ENCODE data around the gene LRFN4.
A peak's percentile ranks its signal among the peaks of the same experiment; 100 is the strongest.

LRFN4 gene

DNA sequence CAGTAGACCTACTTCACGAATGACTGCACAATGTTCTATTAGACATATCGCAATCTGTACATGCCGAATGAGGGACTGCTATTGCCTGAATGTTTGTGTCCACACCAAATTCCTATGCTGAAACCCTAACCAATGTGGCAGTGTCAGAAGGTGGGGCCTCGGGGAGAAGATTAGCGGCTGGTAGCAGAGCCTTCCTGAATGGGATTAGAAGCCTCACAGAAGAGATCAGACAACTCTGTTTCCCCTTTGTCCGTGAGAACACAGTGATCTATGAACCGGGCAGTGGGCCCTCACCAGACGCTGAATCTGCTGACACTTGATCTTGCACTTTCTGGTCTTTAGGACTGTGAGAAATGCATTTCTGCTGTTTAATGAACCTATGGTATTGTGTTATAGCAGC, 33.1 kb downstream of the LRFN4 start:
- TF ChIP-seq POLR2A (IDR thresholded peaks at IDR 0.05; ENCODE audit: low read length) (no peak), GATA1 (IDR thresholded peaks at IDR 0.05; ENCODE audit: low read depth, low read length) (no peak)
- DNase-seq = no peak

DNA sequence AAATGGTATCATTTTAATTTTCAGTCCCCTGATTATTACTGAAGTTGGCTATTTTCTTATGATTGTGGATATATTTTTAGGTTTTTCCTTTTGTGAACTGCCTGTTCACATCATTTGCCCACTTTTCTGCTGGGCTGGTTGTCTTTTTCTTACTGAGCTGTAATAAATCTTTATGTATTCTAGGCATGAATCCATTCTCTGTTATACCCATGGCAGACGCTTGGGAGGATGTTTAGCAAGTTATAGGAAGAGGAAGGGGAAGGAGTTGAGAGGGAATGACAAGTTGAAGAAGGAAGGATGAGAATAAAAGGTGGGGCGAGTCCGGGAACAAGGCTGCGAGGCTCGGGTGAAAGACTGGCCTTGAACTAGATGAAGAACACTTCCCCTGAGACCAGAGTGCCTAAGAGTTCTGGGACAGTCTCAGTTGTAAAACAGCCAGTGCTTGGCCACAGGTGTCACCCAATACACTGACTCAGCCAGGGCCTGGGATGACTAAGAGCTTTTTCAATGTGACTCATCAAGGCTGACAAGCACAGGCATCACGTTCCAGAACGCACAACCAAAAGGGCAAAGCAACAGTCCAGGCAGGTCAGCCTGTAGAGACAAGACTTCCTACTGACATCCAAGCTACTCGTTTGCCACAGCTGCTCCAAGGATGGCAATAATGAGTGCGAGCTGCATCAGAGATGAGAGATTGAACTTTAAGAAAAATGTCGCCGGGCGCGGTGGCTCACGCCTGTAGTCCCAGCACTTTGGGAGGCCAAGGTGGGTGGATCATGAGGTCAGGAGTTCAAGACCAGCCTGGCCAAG, 35.2 kb downstream of the LRFN4 start:
- DNase-seq = peak; percentile 79 to 88
- TF ChIP-seq GATA1 (IDR thresholded peaks at IDR 0.05; ENCODE audit: low read depth, low read length) (no peak), POLR2A (IDR thresholded peaks at IDR 0.05; ENCODE audit: low read length) (no peak)

DNA sequence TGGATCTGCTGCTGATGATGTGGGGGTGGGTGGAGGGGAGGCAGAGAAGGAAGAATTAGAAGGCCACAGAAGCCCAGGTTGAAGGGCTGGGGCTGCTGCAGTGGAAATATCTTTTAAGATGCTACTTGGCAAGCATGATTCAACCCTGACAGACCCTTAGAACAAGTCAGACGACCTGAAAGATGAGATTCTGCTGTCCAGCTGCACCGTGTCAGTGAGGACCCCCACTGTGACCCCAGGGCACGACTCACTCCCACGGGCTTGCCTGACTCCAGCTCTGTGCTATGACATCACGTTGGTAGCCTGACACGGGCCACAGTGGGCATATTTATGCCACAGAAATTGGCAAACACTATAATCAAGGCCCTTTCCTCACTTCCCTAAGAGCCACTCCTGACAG, 36.0 kb downstream of the LRFN4 start:
- DNase-seq = no peak
- TF ChIP-seq POLR2A (IDR thresholded peaks at IDR 0.05; ENCODE audit: low read length) (no peak), GATA1 (IDR thresholded peaks at IDR 0.05; ENCODE audit: low read depth, low read length) (no peak)

DNA sequence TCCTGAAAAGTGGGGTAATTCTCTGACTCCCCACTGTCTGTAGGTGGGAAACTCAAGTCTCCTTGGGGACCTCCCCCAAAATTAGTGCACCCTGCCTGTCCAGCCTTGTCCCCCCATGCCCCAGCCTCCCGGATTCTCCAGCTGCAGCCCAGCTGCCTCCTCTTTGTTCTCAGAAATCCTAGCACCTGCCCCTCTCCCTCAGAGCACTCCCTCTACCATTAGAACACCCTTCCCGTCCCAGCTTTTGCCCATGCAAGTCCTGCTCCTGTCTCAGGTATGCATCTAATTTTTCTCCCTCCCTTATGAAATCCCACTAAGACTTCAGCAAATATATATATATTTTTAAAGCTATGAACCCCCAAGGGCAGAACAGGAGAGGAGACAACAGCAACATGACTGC, 37.3 kb downstream of the LRFN4 start:
- no peak for TF ChIP-seq GATA1 (IDR thresholded peaks at IDR 0.05; ENCODE audit: low read depth, low read length)
- TF ChIP-seq POLR2A (IDR thresholded peaks at IDR 0.05; ENCODE audit: low read length) = no peak
- no peak for DNase-seq

DNA sequence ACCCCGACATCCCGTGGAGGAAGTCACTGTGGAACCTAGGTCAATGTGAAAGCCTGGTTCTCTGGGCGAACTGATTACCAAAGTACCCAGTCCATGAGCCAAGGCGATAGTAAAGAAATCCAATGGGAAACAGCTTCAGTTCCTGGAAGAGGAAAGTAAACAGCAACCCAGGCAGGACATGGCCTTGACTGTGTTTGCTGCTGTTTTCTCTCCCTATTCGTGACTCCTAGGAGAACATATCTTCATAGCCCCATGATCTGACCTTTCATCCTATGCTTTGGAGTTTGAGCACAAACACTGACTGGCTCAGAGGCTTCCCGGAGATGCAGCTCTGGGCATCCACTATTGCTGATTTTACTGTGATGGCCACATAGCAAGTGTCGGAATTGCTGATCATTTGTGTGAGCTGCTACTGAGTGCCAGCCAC, 45.1 kb downstream of the LRFN4 start:
- DNase-seq = no peak
- no peak for TF ChIP-seq GATA1 (IDR thresholded peaks at IDR 0.05; ENCODE audit: low read depth, low read length)
- no peak for TF ChIP-seq POLR2A (IDR thresholded peaks at IDR 0.05; ENCODE audit: low read length)

DNA sequence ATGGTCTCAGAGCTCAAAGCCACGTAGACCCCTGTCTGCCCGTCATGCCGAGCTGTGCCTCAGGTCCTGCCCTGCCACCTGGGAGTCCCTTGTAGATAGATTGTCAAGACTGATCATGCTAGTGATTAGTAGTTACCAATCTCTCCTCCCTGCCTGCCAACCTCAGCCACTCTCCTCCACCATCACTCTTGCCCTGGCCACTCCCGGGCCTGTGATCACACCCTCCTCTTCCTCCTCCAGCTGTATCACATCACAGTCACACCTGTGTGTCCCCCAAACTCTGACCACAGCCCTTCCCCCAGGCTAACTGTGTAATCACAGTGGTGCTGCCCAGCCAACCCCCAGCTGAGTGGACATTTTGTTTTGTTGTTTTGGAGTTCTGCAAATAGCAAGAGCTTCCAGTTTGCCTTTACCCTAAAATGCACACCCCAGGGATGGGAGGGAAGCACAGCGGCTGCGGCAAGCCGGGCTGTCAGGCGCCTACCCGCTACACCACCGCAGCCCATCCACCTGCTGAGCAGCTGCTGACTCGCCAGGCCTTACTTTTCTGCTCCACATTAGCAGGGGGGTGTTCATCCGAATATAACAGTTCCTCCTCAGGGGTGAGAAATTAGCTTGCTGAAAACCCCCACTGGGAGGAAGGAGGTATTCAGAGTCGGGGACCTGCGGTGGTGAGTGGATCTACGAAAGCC, 45.8 kb downstream of the LRFN4 start:
- TF ChIP-seq GATA1 (IDR thresholded peaks at IDR 0.05; ENCODE audit: low read depth, low read length) = no peak
- no peak for TF ChIP-seq POLR2A (IDR thresholded peaks at IDR 0.05; ENCODE audit: low read length)
- no peak for DNase-seq

DNA sequence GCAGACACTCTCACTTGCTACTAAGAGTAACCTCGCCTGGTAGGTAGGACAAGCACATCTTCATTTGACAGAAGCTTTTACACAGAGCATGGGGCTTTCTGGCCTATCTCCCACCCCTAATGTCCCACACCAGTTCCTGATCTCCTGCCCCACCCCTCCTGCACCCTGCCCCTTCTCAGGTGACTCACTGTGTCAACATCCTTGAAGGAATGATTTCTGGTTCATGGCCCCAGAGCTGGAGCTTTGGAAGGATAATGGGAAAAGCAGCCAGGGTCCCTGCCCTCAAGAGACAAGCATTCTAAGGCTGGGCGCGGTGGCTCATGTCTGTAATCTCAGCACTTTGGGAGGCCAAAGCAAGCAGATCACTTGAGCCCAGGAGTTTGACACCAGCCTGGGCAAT, 47.2 kb downstream of the LRFN4 start:
- TF ChIP-seq GATA1 (IDR thresholded peaks at IDR 0.05; ENCODE audit: low read depth, low read length) = no peak
- TF ChIP-seq POLR2A (IDR thresholded peaks at IDR 0.05; ENCODE audit: low read length) = no peak

DNA sequence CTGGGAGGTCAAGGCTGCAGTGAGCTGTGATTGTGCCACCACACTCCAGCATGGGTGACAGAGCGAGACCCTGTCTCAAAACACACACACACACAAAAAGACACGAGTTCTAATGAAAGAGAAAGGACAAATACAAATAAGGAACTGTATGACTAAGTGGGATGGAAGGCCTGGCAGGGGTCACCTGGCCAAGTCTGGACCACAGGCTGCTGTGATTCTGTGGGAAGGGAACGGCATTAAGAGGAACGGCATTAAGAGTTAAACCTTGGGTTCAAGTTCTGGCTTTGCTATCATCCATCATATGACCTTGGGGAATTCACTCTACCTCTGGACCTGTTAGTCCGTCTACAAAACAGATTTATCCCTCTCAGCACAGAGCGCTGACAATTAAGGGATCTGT, 47.7 kb downstream of the LRFN4 start:
- TF ChIP-seq POLR2A (IDR thresholded peaks at IDR 0.05; ENCODE audit: low read length) (no peak), GATA1 (IDR thresholded peaks at IDR 0.05; ENCODE audit: low read depth, low read length) (no peak)
- DNase-seq = no peak

More for the DNA sequence above, 47.2 kb downstream of the LRFN4 start:
- no peak for DNase-seq

DNA sequence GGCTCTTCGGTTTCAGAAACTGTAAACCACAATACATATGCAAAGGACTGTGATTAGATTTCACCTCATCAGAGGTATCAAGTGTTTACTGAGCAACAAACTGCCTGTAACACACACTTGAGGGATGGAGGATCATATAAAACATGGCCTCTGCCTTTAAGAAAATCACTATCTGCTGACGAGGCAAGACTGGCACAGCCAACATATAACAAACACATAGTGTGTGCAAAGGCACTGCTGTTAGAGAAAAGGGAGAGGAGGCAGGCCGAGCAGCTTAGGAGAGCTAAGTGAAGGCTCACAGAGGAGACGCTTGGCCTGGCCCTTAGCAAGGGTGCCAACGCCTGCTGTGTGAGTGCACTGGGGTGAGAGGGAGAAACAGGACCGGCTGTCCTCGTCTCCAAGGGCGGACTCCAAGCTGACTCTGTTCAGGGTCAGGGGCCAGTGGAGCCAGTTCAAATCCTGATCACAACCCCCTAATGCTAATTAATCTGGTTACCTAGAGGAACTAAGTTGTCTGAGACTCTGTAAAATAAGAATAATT, 48.2 kb downstream of the LRFN4 start:
- no peak for TF ChIP-seq POLR2A (IDR thresholded peaks at IDR 0.05; ENCODE audit: low read length)
- TF ChIP-seq GATA1 (IDR thresholded peaks at IDR 0.05; ENCODE audit: low read depth, low read length) = no peak
- DNase-seq = no peak

DNA sequence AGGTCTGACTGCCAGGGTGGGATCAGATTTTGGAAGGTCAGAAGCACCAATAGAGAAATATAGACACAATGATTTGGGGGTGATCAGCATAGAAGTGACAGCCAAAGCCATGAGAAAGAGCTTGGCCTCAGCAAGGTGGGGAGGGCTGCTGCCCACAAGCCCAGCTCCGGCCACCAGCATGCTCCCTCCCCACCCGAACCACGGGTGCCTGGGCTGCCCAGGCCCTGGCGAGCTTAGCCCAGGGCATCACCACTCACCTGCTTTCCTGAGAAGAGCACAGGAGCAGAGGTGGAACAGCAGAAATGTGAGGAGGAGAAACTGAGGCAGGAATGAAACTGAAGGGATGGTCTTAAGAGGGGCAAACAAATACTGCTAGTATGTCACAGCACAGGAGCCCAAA, 48.8 kb downstream of the LRFN4 start:
- DNase-seq = no peak
- TF ChIP-seq GATA1 (IDR thresholded peaks at IDR 0.05; ENCODE audit: low read depth, low read length) (no peak), POLR2A (IDR thresholded peaks at IDR 0.05; ENCODE audit: low read length) (no peak)

DNA sequence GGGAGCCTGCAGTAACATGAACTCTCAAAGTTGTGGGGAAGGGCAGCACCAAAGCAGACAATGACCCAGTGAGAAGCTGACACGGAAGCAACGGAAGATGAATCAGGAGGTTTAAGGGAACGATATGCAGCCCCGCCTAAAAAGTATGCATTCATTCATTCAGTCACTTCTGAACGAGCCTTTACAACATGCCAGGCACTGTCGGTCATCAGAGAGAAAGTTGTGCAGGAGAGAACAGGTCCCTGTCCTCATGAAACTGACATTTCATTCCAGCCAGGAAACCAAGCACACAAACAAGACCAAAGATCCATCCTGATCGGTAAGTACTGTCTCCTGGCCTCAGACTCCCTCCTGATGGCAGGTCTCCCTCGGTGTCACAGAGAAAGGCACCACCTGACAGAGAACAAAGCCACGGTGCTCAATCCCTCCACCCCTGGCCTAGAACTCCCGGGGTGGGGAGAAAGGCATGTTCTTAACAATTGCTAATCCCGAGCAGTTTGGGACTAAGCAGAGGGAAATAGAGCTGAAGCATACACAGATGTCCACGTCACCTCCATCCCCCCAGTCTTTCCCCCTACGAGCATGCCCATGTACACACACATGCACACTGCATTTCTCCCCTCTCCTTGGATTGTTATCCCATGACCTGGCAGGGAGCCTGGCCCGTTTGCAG, 49.3 kb downstream of the LRFN4 start:
- DNase-seq = no peak
- TF ChIP-seq GATA1 (IDR thresholded peaks at IDR 0.05; ENCODE audit: low read depth, low read length) (no peak), POLR2A (IDR thresholded peaks at IDR 0.05; ENCODE audit: low read length) (no peak)

DNA sequence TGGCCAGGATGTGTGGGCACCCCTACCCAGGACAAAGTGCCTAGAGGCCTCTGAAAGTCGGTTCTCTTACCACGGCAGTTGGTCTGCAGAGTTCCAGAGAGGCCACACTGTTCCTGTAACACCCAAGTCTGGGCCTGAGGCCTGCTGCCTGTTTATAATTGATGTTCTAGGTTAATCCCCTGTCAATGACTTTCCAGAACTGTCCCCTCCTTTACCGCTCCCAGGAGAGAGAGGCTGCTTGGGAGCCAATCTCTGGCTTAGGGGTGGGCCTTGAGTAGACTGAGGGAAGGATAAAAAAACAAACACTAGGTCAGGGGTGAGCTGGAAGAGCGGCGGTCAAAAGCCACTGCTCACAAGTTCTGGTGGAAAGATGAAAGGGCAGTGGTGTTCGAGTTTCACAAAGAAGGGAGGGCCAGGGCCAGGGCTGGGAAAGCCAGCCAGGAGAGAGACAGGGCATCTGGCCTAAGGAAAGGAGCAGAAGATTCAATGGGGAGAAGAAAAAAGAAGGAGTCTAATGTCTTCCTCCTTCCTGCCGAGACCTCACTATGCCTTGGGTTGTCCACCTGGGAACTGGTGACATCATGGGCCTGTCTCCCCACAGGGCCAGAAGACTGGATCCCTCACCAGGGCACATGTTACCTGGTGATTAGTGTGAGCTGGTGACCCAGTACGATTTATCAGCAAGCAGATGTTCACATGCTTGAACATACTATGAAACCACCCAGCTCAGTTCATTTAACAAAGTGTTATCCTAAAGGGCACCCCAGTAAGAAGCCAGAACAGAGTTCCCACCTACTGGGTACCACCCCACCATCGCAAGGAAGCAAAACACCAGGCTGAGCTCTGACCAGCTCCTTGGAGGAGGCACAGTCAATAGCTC, 51.1 kb downstream of the LRFN4 start:
- TF ChIP-seq POLR2A (IDR thresholded peaks at IDR 0.05; ENCODE audit: low read length) = peak; percentile 73
- no peak for TF ChIP-seq GATA1 (IDR thresholded peaks at IDR 0.05; ENCODE audit: low read depth, low read length)
- DNase-seq = peak; percentile 17 to 46

DNA sequence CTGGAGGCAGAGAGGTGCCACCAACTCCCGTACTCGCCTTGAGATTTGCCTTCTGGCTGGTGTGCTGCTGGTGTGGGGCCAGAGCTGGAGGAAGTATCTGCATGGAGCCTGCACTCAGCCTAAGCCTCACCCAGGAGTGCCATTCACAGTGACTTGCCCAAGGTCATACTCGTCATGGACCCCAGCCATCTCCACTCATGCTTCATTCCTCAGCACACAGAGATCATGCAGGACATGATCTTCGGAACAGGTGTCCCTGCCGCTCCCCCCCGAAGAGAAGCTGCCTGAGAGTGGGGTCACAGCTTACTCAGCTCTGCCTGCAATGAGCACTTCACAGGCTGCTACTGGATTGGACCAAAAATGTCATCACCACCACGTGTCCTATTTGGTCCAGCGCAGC, 52.3 kb downstream of the LRFN4 start:
- DNase-seq = no peak

More for the DNA sequence above, 52.3 kb downstream of the LRFN4 start:
- TF ChIP-seq GATA1 (IDR thresholded peaks at IDR 0.05; ENCODE audit: low read depth, low read length) = no peak
- no peak for TF ChIP-seq POLR2A (IDR thresholded peaks at IDR 0.05; ENCODE audit: low read length)
